ENCODE results near the gene ACSL3.
"Not testable (repeated sequence)": the region's sequence is repeated elsewhere in the genome, so short reads cannot be mapped to it uniquely, and the experiment has no call there.

Gene ACSL3

DNA sequence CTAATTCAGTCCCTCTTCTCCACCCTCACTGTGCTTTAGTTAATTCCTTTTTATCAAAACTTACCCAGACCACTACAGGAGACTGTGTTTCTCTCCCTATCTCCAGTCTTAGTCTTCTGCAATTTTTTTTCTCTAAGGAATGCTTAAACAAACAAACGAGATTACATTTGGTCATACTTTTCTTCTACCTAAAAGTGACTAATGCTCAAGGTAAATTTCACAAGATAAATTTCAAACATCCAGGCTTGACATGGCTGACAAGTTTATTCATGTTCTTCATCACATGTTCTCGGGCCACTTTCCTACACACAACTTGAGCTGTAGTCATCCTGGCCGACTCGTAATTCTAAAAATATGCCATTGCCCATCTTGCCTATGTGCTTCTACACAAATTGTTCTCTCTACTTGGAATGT lies 23.2 kb upstream of the ACSL3 start:
- ChIA-PET POLR2A (ENCODE audit: low non-redundant PET) (no interaction called here), CTCF (interaction anchor here (0.7 kb wide), 2 partner anchors 9 to 30 kb away, joined by 3 read pairs; no protein-coding TSS in a partner anchor)
- TF ChIP-seq, protein P1, sequence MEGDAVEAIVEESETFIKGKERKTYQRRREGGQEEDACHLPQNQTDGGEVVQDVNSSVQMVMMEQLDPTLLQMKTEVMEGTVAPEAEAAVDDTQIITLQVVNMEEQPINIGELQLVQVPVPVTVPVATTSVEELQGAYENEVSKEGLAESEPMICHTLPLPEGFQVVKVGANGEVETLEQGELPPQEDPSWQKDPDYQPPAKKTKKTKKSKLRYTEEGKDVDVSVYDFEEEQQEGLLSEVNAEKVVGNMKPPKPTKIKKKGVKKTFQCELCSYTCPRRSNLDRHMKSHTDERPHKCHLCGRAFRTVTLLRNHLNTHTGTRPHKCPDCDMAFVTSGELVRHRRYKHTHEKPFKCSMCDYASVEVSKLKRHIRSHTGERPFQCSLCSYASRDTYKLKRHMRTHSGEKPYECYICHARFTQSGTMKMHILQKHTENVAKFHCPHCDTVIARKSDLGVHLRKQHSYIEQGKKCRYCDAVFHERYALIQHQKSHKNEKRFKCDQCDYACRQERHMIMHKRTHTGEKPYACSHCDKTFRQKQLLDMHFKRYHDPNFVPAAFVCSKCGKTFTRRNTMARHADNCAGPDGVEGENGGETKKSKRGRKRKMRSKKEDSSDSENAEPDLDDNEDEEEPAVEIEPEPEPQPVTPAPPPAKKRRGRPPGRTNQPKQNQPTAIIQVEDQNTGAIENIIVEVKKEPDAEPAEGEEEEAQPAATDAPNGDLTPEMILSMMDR (conservative IDR thresholded peaks at IDR 0.05; ENCODE audit: low read depth), result no peak
- DNase-seq (ENCODE audit: low spot score), result peak; percentile 96
- peak overlapping the region; percentile 94 for H3K27ac ChIP-seq

DNA sequence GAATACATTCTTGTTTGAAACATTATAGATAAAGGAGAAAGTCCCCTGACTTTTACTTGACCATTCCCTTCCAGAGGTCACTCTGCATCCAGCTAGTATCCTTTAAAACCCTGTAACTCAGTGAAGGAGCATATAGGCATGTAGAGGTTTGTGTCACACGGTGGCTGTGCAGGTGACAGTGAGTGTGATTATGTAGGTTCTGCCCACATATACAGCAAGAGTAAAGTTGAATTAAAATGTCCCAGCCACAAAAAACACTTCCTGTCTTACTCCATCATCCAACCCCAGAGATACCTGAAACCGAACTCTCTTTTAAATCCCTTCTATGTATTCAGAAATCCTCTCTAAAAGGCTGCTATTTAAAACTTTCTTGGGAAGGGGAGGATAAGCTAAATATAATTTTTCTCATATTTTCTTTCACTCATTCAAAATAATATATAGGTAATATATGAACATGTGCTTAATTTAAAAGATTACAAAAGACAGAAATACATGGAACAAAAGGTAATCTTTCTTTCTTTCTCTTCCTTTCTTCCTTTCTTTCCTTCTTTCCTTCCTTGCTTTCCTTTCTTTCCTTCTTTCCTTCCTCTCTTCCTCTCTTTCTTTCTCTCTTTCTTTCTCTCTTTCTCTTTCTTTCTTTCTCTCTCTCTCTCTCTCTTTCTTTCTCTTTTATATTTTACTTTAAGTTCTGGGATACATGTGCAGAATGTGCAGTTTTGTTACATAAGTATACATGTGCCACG lies 20.6 kb upstream of the ACSL3 start:
- no peak overlapping the region for H3K27ac ChIP-seq
- TF ChIP-seq, protein P1 (conservative IDR thresholded peaks at IDR 0.05; ENCODE audit: low read depth), result no peak
- CTCF ChIA-PET, result no interaction called here
- DNase-seq (ENCODE audit: low spot score), result no peak
- POLR2A ChIA-PET (ENCODE audit: low non-redundant PET), result no interaction called here

DNA sequence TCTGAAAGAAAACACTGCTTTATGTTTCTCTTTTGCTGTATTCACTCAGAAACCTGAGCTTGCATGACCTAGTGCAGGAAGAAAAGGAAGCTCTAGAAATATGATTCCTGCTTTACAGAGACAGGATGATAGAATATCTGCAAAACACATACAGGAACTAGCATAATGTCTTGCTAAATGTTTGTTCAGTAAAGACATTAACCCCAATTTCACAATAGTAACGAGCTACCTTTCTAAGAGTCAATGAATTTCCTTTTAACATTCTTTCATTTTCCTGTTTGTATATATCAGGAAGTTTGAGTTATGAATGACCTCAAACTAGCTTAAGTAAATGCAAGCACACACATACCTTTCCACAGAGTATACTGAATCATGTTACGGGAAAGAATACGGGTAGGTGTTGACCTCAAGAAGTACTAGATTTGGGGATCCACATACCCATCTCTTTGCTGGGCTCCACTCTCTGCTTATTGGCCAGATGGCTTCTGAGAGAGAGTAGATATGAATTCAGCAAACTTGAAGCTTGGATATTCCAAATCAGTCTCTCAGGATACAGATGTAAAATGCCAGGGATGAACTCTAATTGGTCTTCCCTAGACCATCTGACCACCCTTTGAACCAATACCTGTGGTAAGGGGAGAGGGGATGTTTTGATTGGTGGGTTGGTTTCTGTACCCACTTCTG lies 18.2 kb upstream of the ACSL3 start:
- TF ChIP-seq, protein P1 (conservative IDR thresholded peaks at IDR 0.05; ENCODE audit: low read depth), result no peak
- no peak for DNase-seq (ENCODE audit: low spot score)
- ChIA-PET POLR2A (ENCODE audit: low non-redundant PET) (no interaction called here), CTCF (no interaction called here)
- H3K27ac ChIP-seq, result no peak overlapping the region

DNA sequence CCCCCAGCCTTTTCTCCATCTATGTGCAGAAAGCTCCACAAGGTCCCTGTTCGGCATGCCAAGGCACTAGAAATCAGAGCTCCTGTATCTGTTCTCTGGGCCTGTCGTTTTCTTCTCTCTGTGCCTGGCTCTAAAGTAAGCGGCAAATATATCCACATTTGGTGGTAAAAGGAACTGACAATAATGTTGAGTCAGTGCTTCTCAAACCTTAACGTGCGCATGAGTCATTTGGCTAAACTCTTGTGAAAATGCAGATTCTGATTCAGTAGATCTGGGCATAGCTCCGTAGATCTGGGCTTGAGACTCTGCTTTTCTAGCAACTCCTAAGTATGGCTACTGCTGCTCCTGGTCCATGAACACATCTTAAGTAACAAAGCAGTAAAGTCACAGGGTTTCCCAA lies 16.5 kb upstream of the ACSL3 start:
- peak overlapping the region; percentile 68 for H3K27ac ChIP-seq
- TF ChIP-seq, protein P1 (conservative IDR thresholded peaks at IDR 0.05; ENCODE audit: low read depth), result no peak
- peak; percentile 44 for DNase-seq (ENCODE audit: low spot score)
- ChIA-PET POLR2A (ENCODE audit: low non-redundant PET) (interaction anchor here (0.7 kb wide), 1 partner anchor 21 kb away, joined by 5 read pairs; no protein-coding TSS in a partner anchor), CTCF (no interaction called here)

DNA sequence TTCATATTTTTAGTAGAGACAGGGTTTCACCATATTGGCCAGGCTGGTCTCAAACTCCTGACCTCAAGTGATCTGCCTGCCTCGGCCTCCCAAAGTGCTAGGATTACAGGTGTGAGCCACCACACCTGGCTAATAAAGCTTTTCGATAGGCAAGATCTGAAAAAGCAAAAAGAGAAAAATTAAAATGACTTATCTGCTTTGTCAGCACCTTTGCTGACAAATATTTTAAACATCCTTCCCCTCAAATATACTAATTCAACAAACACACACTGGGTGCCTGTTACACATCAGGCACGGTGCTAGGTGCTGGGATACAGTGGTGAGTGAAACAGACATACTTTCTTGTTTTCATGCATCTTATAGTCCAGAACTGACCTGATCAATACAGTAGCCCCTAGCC lies 15.5 kb upstream of the ACSL3 start:
- DNase-seq (ENCODE audit: low spot score); CTCF ChIA-PET; POLR2A ChIA-PET (ENCODE audit: low non-redundant PET): not testable (repeated sequence)
- H3K27ac ChIP-seq, result 0 out of 2 replicates have a peak overlapping the region, but pooled peaks have one; percentile 38

DNA sequence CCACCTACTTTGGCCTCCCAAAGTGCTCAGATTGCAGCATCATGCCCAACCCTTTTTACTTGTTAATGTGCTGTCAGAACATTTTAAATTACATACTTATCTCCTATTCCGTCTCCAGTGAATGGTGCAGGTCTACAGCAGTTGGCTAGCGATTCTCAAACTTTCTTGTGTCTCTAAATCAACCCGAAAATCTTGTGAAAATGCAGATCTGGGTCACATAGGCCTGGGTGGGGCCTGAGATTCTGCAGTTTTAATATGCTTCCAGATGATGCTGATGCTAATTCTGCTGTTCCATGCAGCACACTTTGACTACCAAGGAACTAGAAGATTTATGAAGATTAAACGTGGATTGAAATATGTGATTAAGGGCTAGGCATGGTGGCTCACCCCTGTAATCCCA lies 14.8 kb upstream of the ACSL3 start:
- DNase-seq (ENCODE audit: low spot score), result no peak
- no peak overlapping the region for H3K27ac ChIP-seq
- TF ChIP-seq, protein P1 (conservative IDR thresholded peaks at IDR 0.05; ENCODE audit: low read depth), result no peak
- ChIA-PET POLR2A (ENCODE audit: low non-redundant PET) (no interaction called here), CTCF (no interaction called here)

DNA sequence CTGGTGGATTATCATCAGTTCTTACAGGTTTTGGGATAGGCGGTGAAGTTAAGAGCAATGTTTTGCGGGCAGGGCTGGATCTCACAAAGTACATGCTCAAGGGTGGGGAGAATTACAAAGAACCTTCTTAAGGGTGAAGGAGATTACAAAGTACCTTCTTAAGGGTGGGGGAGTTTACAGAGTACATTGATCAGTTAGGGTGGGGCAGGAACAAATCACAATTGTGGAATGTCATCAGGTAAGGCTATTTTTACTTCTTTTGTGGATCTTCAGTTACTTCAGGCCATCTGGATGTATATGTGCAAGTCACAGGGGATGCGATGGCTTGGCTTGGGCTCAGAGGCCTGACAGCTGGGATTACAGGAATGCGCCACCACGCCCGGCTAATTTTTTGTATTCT lies 12.8 kb upstream of the ACSL3 start:
- CTCF ChIA-PET, result interaction anchor here (0.7 kb wide), 1 partner anchor 334 kb away, joined by 5 read pairs; no protein-coding TSS in a partner anchor
- POLR2A ChIA-PET (ENCODE audit: low non-redundant PET); DNase-seq (ENCODE audit: low spot score): not testable (repeated sequence)
- H3K27ac ChIP-seq, result peak overlapping the region; percentile 43

Measured in RWPE1 (cell line).